GM12891 (cell line): Measurements from ENCODE around the gene DENND11.

ENCODE experiments used
- PAX5 ChIP-seq: IDR thresholded peaks from 2 replicates; pipeline ENCODE4 v1.6.1; 2011; ENCODE audit warnings: low read length, moderate library complexity, mild to moderate bottlenecking; ENCODE audit not compliant: insufficient read depth, severe bottlenecking
- POLR2A ChIP-seq: IDR thresholded peaks from 2 replicates; pipeline ENCODE4 v1.6.1; 2011; ENCODE audit warnings: low read depth, low read length, control low read depth
- POLR2AphosphoS5 ChIP-seq: IDR thresholded peaks from 2 replicates; pipeline ENCODE4 v1.6.1; 2011; ENCODE audit warnings: low read depth, low read length, control low read depth
- SPI1 ChIP-seq: IDR thresholded peaks from 2 replicates; pipeline ENCODE4 v1.6.1; 2011; ENCODE audit warnings: low read depth, low read length, control low read depth
- TAF1 ChIP-seq: IDR thresholded peaks from 2 replicates; pipeline ENCODE4 v1.6.1; 2011; ENCODE audit warnings: low read depth, low read length, control low read depth

DNA sequence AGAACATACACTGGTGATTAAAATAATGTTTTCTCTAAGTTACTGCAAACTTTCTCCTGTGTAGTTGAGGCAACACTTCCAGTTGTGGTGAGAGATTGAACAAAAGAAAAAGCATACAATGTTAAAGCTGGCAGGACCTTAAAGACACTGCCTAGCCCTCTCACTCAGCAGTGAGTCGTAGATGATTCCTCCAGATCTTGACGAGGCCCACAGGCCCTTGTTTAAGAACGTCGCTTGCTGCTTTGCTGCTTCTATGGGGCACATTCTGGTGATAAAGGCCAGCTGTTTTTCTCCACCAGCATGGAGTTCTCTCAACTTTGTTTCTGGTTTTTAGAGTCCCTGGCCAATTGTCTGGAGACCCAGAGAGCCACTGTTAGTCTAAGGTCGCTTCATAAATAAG lies 2.8 kb upstream of the DENND11 start:
- no peak for TF ChIP-seq POLR2A
- no peak for TF ChIP-seq TAF1
- TF ChIP-seq POLR2AphosphoS5: no peak
- TF ChIP-seq PAX5: no peak
- no peak for TF ChIP-seq SPI1
